HEK293 (cell line): ENCODE results near the gene LPIN1.

Experiments
- CTCF ChIA-PET: fragments of 350-600 bp; formaldehyde crosslinking; extraction: SDS; loops from one replicate; lab custom pipeline; 2021; ENCODE audit warnings: antibody characterized with exemption; lab: Yijun Ruan, JAX
- POLR2A ChIA-PET: fragments of 300-600 bp; formaldehyde crosslinking; extraction: SDS; loops from one replicate; lab custom pipeline; 2020; ENCODE audit warnings: antibody characterized with exemption, inconsistent platforms; lab: Yijun Ruan, JAX
- H3K27ac ChIP-seq: fragments of 200-500 bp; sonication (Bioruptor generic); 2 replicates; pipeline ENCODE4 v1.5.1; 2014; ENCODE audit warnings: low read depth, low read length, control low read depth, inconsistent platforms; ENCODE audit errors: extremely low read depth
- H3K36me3 ChIP-seq, 2 experiments: fragments of 200-500 bp in 1 of 2; sonication (Bioruptor generic) in 1 of 2; 1 replicate in 1 of 2; 2 replicates in 1 of 2; pipeline ENCODE4 v1.5.1; 2014 to 2017; ENCODE audit warnings: inconsistent platforms in 2 of 2, low read length in 2 of 2; ENCODE audit not compliant: control insufficient read depth in 2 of 2, insufficient read depth in 1 of 2
- H3K4me1 ChIP-seq: fragments of 200-500 bp; sonication (Bioruptor generic); 2 replicates; pipeline ENCODE4 v1.5.1; 2014; ENCODE audit warnings: mild to moderate bottlenecking, low read length, inconsistent platforms; ENCODE audit not compliant: control insufficient read depth, insufficient read depth
- H3K4me3 ChIP-seq: 2 replicates; pipeline ENCODE4 v1.5.1; 2011; ENCODE audit warnings: low read depth, mild to moderate bottlenecking, control low read depth, low read length, moderate library complexity
- H3K9me3 ChIP-seq: fragments of 200-500 bp; sonication (Bioruptor generic); 2 replicates; pipeline ENCODE4 v1.5.1; 2014; ENCODE audit warnings: low read depth, low read length, inconsistent platforms; ENCODE audit not compliant: control insufficient read depth, insufficient read depth
- GLI4 ChIP-seq: fragments of 450-650 bp; formaldehyde crosslinking; IDR thresholded peaks from 2 replicates; pipeline ENCODE4 v1.5.1; 2016; ENCODE audit warnings: missing biosample characterization, missing genetic modification characterization
- GLIS1 ChIP-seq: fragments of 450-650 bp; formaldehyde crosslinking; IDR thresholded peaks from 2 replicates; pipeline ENCODE4 v1.5.1; 2016; ENCODE audit warnings: missing biosample characterization, missing genetic modification characterization
- GLIS2 ChIP-seq: fragments of 450-650 bp; formaldehyde crosslinking; IDR thresholded peaks from 2 replicates; pipeline ENCODE4 v1.5.1; 2016; ENCODE audit warnings: missing biosample characterization, missing genetic modification characterization
- KLF10 ChIP-seq: fragments of 450-650 bp; IDR thresholded peaks from 2 replicates; pipeline ENCODE4 v1.5.1; 2018; ENCODE audit warnings: missing biosample characterization, mild to moderate bottlenecking, missing genetic modification characterization
- SP7 ChIP-seq: fragments of 450-650 bp; formaldehyde crosslinking; IDR thresholded peaks from 2 replicates; pipeline ENCODE4 v1.5.1; 2016; ENCODE audit warnings: missing biosample characterization, missing genetic modification characterization
- ZBTB20 ChIP-seq: fragments of 450-650 bp; formaldehyde crosslinking; IDR thresholded peaks from 2 replicates; pipeline ENCODE4 v1.5.1; 2016; ENCODE audit warnings: missing biosample characterization, missing genetic modification characterization
- ZFP37 ChIP-seq: fragments of 450-650 bp; formaldehyde crosslinking; IDR thresholded peaks from 2 replicates; pipeline ENCODE4 v1.5.1; 2016; ENCODE audit warnings: missing biosample characterization, missing genetic modification characterization
- ZNF138 ChIP-seq: fragments of 450-650 bp; formaldehyde crosslinking; IDR thresholded peaks from 2 replicates; pipeline ENCODE4 v1.5.1; 2016; ENCODE audit warnings: missing biosample characterization, missing genetic modification characterization, borderline replicate concordance
- ZNF184 ChIP-seq: fragments of 450-650 bp; IDR thresholded peaks from 2 replicates; pipeline ENCODE4 v1.5.1; 2018; ENCODE audit warnings: missing biosample characterization, mild to moderate bottlenecking, missing genetic modification characterization
- ZNF223 ChIP-seq: fragments of 450-650 bp; formaldehyde crosslinking; IDR thresholded peaks from 2 replicates; pipeline ENCODE4 v1.5.1; 2016; ENCODE audit warnings: missing biosample characterization, missing genetic modification characterization
- ZNF623 ChIP-seq: fragments of 450-650 bp; formaldehyde crosslinking; IDR thresholded peaks from 2 replicates; pipeline ENCODE4 v1.5.1; 2016; ENCODE audit warnings: missing biosample characterization, missing genetic modification characterization
- ZNF777 ChIP-seq: fragments of 450-650 bp; formaldehyde crosslinking; IDR thresholded peaks from 2 replicates; pipeline ENCODE4 v1.5.1; 2017; ENCODE audit warnings: missing biosample characterization, missing genetic modification characterization, borderline replicate concordance
- ZNF785 ChIP-seq: fragments of 450-650 bp; formaldehyde crosslinking; IDR thresholded peaks from 2 replicates; pipeline ENCODE4 v1.5.1; 2016; ENCODE audit warnings: missing biosample characterization, missing genetic modification characterization
- ZNF830 ChIP-seq: fragments of 450-650 bp; IDR thresholded peaks from 2 replicates; pipeline ENCODE4 v1.5.0; 2018; ENCODE audit warnings: missing biosample characterization, missing genetic modification characterization, low read depth, mild to moderate bottlenecking, moderate library complexity
- TF ChIP-seq, protein P1 (sequence below): fragments of 450-650 bp; formaldehyde crosslinking; IDR thresholded peaks from 2 replicates; pipeline ENCODE4 v1.5.1; 2016; ENCODE audit warnings: missing biosample characterization, missing genetic modification characterization
- TF ChIP-seq, protein P2 (sequence below): fragments of 450-650 bp; formaldehyde crosslinking; IDR thresholded peaks from 2 replicates; pipeline ENCODE4 v1.5.1; 2017; ENCODE audit warnings: missing biosample characterization, missing genetic modification characterization
- TF ChIP-seq, protein P3 (sequence below): fragments of 450-650 bp; IDR thresholded peaks from 2 replicates; pipeline ENCODE4 v1.5.1; 2018; ENCODE audit warnings: missing biosample characterization, mild to moderate bottlenecking, missing genetic modification characterization
- TF ChIP-seq, protein P4 (sequence below): fragments of 450-650 bp; formaldehyde crosslinking; IDR thresholded peaks from 2 replicates; pipeline ENCODE4 v1.5.1; 2017; ENCODE audit warnings: missing biosample characterization, missing genetic modification characterization
- TF ChIP-seq, protein P5 (sequence below): IDR thresholded peaks from 2 replicates; pipeline ENCODE4 v1.6.1; 2011; ENCODE audit warnings: mild to moderate bottlenecking, low read depth, low read length, borderline replicate concordance

The LPIN1 gene

DNA sequence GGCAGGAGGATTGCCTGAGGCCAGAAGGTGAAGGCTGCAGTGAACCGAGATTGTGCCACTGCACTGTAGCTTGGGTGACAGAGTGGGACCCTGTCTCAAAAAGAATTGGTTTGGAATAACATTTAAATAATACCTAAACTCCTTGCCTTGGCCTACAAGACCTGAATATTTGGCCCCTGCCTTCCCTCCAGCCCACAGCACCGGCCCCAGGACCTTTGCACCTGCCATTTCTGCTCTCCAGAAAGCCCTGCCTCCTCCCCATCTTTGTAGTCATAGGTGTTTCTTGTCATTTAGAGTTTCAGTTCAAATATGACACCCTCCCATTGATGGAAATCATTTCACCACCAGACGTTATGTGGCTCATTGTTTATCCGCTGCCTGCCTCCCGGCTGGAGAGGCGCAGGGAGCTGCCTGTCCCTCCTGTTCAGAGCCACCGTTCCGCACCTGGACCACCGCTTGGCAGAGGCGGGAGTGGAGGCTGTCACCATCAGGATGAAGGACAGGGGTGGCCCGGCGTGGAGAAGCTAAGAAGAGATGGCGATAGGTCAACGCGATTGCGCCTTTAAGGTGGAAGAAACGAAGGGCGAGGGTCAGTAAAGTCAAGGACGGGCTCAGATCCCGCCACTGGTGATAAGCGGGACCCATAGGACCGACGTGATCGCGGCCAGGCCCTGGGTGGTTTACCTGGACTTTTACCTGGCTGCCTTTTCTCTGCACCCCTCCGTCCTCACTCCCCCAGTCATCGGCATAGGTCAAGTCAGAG, 638 bp upstream of the LPIN1 start:
- no peak overlapping the region for H3K4me3 ChIP-seq

DNA sequence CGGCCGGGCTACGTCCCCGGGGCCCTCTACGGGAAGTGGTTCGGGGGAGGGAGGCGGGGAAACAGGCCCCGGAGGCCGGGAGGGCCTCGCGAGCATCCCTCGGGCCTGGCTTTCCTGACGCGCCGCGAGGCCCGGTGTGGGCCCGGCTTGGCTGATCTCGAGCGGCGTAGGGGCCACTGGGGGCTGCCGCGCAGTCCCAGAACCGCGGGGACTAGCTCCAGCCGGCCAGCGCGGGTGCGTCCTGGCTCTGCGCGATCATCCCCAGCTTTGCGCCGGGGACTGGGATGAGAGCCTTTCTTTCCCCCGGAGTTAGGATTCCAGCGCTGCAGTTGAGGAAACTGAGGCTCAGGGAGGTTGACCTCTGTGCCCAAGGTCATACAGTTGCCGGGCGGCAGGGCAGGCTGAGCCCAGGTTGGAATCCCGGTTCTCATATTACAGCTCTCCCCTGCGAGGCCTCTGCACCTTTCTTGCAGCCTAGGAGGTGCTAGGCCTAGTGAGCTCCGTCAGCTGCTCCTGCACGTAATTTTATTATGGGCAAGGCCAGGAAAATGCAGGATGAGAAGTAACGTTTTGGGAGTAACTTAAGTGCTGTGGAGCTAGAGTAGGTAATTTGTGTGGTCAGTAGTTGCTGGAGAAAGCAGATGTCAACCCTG, 501 bp downstream of the LPIN1 start:
- H3K36me3 ChIP-seq = no peaks in the 10 kb centered on the region
- H3K4me1 ChIP-seq = peaks cover 14% of the 10 kb centered on the region; the same call in 1 of the 2 replicates
- ChIA-PET POLR2A (interaction anchor here (1.1 kb wide), 2 partner anchors 9 to 38 kb away, joined by 4 to 5 read pairs; no protein-coding TSS in a partner anchor), CTCF (interaction anchor here (0.6 to 2.2 kb wide), 13 partner anchors 8 to 1449 kb away, joined by 3 to 7 read pairs (median 4); no protein-coding TSS in a partner anchor)
- H3K4me3 ChIP-seq = peak overlapping the region; percentile 60
- H3K9me3 ChIP-seq = no peaks in the 10 kb centered on the region
- H3K27ac ChIP-seq = peak overlapping the region; percentile 87
- TF ChIP-seq GLIS1 (peak; percentile 40), GLI4 (tag by site-specific recombination) (no peak), ZNF777 (tag by site-specific recombination) (peak; percentile 19; the same call in 1 of the 2 replicates), ZNF223 (tag by site-specific recombination) (no peak), ZNF830 (tag by site-specific recombination) (no peak), ZBTB20 (peak; percentile 84), ZFP37 (peak; percentile 45; the same call in 1 of the 2 replicates), KLF10 (0 out of 2 replicates have a peak, but pooled peaks have one; percentile 9)
- TF ChIP-seq, protein P1, sequence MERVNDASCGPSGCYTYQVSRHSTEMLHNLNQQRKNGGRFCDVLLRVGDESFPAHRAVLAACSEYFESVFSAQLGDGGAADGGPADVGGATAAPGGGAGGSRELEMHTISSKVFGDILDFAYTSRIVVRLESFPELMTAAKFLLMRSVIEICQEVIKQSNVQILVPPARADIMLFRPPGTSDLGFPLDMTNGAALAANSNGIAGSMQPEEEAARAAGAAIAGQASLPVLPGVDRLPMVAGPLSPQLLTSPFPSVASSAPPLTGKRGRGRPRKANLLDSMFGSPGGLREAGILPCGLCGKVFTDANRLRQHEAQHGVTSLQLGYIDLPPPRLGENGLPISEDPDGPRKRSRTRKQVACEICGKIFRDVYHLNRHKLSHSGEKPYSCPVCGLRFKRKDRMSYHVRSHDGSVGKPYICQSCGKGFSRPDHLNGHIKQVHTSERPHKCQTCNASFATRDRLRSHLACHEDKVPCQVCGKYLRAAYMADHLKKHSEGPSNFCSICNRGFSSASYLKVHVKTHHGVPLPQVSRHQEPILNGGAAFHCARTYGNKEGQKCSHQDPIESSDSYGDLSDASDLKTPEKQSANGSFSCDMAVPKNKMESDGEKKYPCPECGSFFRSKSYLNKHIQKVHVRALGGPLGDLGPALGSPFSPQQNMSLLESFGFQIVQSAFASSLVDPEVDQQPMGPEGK (tag by site-specific recombination) = peak; percentile 50

More for the DNA sequence above, 638 bp upstream of the LPIN1 start:
- peaks cover 11% of the 10 kb centered on the region; the same call in 1 of the 2 replicates for H3K4me1 ChIP-seq
- H3K36me3 ChIP-seq = no peaks in the 10 kb centered on the region
- ChIA-PET CTCF (interaction anchor here (0.5 to 2.6 kb wide), 10 partner anchors 8 to 1591 kb away, joined by 3 to 17 read pairs (median 4); no protein-coding TSS in a partner anchor), POLR2A (interaction anchor here (1.1 kb wide), 1 partner anchor 8 kb away, joined by 5 read pairs; no protein-coding TSS in a partner anchor)
- H3K9me3 ChIP-seq = no peaks in the 10 kb centered on the region
- TF ChIP-seq ZNF223 (tag by site-specific recombination) (no peak), ZNF623 (tag by site-specific recombination) (peak; percentile 91), SP7 (no peak), ZNF138 (tag by site-specific recombination) (no peak), GLIS2 (tag by site-specific recombination) (0 out of 2 replicates have a peak, but pooled peaks have one; percentile 24), ZNF184 (tag by site-specific recombination) (no peak), ZNF785 (tag by site-specific recombination) (no peak), ZNF777 (tag by site-specific recombination) (no peak)
- TF ChIP-seq, protein P2, sequence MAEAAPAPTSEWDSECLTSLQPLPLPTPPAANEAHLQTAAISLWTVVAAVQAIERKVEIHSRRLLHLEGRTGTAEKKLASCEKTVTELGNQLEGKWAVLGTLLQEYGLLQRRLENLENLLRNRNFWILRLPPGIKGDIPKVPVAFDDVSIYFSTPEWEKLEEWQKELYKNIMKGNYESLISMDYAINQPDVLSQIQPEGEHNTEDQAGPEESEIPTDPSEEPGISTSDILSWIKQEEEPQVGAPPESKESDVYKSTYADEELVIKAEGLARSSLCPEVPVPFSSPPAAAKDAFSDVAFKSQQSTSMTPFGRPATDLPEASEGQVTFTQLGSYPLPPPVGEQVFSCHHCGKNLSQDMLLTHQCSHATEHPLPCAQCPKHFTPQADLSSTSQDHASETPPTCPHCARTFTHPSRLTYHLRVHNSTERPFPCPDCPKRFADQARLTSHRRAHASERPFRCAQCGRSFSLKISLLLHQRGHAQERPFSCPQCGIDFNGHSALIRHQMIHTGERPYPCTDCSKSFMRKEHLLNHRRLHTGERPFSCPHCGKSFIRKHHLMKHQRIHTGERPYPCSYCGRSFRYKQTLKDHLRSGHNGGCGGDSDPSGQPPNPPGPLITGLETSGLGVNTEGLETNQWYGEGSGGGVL (tag by site-specific recombination) = no peak
- TF ChIP-seq, protein P3, sequence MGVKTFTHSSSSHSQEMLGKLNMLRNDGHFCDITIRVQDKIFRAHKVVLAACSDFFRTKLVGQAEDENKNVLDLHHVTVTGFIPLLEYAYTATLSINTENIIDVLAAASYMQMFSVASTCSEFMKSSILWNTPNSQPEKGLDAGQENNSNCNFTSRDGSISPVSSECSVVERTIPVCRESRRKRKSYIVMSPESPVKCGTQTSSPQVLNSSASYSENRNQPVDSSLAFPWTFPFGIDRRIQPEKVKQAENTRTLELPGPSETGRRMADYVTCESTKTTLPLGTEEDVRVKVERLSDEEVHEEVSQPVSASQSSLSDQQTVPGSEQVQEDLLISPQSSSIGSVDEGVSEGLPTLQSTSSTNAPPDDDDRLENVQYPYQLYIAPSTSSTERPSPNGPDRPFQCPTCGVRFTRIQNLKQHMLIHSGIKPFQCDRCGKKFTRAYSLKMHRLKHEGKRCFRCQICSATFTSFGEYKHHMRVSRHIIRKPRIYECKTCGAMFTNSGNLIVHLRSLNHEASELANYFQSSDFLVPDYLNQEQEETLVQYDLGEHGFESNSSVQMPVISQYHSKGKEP (tag by site-specific recombination) = no peak
- TF ChIP-seq, protein P4, sequence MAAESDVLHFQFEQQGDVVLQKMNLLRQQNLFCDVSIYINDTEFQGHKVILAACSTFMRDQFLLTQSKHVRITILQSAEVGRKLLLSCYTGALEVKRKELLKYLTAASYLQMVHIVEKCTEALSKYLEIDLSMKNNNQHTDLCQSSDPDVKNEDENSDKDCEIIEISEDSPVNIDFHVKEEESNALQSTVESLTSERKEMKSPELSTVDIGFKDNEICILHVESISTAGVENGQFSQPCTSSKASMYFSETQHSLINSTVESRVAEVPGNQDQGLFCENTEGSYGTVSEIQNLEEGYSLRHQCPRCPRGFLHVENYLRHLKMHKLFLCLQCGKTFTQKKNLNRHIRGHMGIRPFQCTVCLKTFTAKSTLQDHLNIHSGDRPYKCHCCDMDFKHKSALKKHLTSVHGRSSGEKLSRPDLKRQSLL = no peak
- TF ChIP-seq, protein P5, sequence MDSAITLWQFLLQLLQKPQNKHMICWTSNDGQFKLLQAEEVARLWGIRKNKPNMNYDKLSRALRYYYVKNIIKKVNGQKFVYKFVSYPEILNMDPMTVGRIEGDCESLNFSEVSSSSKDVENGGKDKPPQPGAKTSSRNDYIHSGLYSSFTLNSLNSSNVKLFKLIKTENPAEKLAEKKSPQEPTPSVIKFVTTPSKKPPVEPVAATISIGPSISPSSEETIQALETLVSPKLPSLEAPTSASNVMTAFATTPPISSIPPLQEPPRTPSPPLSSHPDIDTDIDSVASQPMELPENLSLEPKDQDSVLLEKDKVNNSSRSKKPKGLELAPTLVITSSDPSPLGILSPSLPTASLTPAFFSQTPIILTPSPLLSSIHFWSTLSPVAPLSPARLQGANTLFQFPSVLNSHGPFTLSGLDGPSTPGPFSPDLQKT = no peak
- H3K27ac ChIP-seq = peak overlapping the region; percentile 10; the same call in 1 of the 2 replicates
